Stimulated activated CD8-positive, alpha-beta memory T cell treated with anti-CD3 and anti-CD28 coated beads, Interleukin-15, amount 100 ng/mL, for 4 hours (primary cell): Measurements from ENCODE around the gene LDLRAD4.

Source experiments
- DNase-seq, 2 donors: peaks; one replicate each; pipeline ENCODE4 v3.0.0-alpha.2; 2020; ENCODE audit warnings: low read depth in 2 of 2

Gene LDLRAD4

GRCh38 chr18:13265008-13265910, 46.7 kb downstream of the LDLRAD4 start:
- DNase-seq = no peak

- no peak for DNase-seq
Measured at GRCh38 chr18:13265911-13266217, 47.3 kb downstream of the LDLRAD4 start.

- no peak for DNase-seq
Measured at GRCh38 chr18:13266218-13267100, 47.9 kb downstream of the LDLRAD4 start.

- no peak for DNase-seq
Measured at GRCh38 chr18:13267431-13267873, 48.9 kb downstream of the LDLRAD4 start.

- no peak for DNase-seq
Measured at GRCh38 chr18:13268158-13269012, 49.8 kb downstream of the LDLRAD4 start.

- no peak for DNase-seq
Measured at GRCh38 chr18:13269013-13269280, 50.4 kb downstream of the LDLRAD4 start.

GRCh38 chr18:13269521-13270011, 51.0 kb downstream of the LDLRAD4 start:
- DNase-seq = no peak

GRCh38 chr18:13270279-13270855, 51.8 kb downstream of the LDLRAD4 start:
- DNase-seq = no peak

GRCh38 chr18:13271302-13271911, 52.8 kb downstream of the LDLRAD4 start:
- DNase-seq = no peak

GRCh38 chr18:13272416-13272815, 53.9 kb downstream of the LDLRAD4 start:
- DNase-seq = no peak

- no peak for DNase-seq
Measured at GRCh38 chr18:13273800-13274199, 55.2 kb downstream of the LDLRAD4 start.

GRCh38 chr18:13275075-13275474, 56.5 kb downstream of the LDLRAD4 start:
- DNase-seq = no peak

- DNase-seq = no peak
Measured at GRCh38 chr18:13276530-13277520, 58.3 kb downstream of the LDLRAD4 start.

- no peak for DNase-seq
Measured at GRCh38 chr18:13278062-13278630, 59.6 kb downstream of the LDLRAD4 start.

GRCh38 chr18:13279181-13280069, 60.9 kb downstream of the LDLRAD4 start:
- peak in 1 of 2 donors; percentile 15 for DNase-seq

GRCh38 chr18:13280070-13280795, 61.7 kb downstream of the LDLRAD4 start:
- no peak for DNase-seq

GRCh38 chr18:13281406-13281805, 62.8 kb downstream of the LDLRAD4 start:
- no peak for DNase-seq

- no peak for DNase-seq
Measured at GRCh38 chr18:13283746-13284145, 65.2 kb downstream of the LDLRAD4 start.
